GM12872 (cell line): ENCODE results near the gene MS4A13.
A peak's percentile ranks its signal among the peaks of the same experiment; 100 is the strongest.

Source experiments
- TF ChIP-seq, protein P1 (sequence below): IDR thresholded peaks from 3 replicates; pipeline ENCODE4 v1.5.1; 2011; ENCODE audit warnings: low read depth, mild to moderate bottlenecking, low read length, moderate library complexity; ENCODE audit not compliant: insufficient read depth

The MS4A13 gene

DNA sequence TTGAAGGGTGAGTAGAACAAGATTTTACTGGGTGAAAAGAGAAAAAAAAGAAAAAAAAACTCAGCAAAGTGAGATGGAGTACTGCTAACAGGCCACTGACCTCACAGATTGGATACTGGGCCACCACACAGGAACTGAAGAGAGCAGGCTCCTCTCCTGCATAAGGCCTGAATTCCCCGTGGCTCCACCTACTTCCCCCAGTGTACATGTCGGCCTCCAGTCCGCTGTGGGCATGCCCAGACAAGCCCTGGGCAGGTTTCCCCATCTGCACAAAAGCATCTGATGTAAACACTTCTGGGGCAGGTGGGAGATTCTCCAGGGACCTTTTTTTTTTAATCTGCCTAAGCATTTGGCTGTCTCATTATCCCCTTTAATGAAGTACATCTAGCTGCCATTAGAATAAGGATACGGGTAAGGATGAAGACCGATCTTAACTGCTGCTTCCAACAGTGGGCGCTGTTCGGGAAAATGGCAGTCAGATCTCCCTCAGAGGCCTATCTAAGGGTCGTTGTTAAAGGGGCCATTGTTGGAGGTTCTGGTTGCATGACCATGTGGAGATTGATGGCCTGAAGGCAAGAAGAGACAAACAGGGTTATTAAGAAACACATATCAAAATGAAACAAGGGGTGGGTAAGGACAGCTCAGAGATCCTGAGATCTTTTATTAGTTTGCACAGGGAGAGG lies 48.5 kb downstream of the MS4A13 start:
- TF ChIP-seq, protein P1, sequence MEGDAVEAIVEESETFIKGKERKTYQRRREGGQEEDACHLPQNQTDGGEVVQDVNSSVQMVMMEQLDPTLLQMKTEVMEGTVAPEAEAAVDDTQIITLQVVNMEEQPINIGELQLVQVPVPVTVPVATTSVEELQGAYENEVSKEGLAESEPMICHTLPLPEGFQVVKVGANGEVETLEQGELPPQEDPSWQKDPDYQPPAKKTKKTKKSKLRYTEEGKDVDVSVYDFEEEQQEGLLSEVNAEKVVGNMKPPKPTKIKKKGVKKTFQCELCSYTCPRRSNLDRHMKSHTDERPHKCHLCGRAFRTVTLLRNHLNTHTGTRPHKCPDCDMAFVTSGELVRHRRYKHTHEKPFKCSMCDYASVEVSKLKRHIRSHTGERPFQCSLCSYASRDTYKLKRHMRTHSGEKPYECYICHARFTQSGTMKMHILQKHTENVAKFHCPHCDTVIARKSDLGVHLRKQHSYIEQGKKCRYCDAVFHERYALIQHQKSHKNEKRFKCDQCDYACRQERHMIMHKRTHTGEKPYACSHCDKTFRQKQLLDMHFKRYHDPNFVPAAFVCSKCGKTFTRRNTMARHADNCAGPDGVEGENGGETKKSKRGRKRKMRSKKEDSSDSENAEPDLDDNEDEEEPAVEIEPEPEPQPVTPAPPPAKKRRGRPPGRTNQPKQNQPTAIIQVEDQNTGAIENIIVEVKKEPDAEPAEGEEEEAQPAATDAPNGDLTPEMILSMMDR = no peak

- TF ChIP-seq, protein P1 = no peak
Measured at GRCh38 chr11:60566776-60567175, 51.6 kb downstream of the MS4A13 start.

DNA sequence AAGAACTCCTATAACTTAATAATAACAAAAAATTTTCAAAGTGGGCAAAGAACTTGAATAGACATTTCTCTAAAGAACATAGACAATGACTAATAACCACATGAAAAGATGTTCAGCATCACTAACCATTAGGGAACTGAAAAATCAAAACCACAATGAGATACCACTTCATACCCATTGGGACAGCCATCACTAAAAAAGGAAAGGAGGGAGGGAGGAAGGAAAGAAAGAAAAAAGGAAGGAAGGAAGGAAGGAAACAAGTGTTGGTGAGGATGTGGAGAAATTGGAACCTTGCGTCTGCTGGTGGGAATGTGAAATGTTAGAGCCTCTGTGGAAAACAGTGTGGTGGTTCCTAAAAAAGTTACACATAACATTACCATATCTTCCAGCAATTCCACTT lies 55.8 kb downstream of the MS4A13 start:
- TF ChIP-seq, protein P1 = no peak

GRCh38 chr11:60589611-60590010 lies 74.4 kb downstream of the MS4A13 start:
- TF ChIP-seq, protein P1 = peak; percentile 16; the same call in 1 of the 3 replicates
